Mammary epithelial cell (primary cell): ENCODE data around the gene EYS.

Experiments used
- CTCF ChIP-seq, 2 donors: IDR thresholded peaks in 1 of 2; conservative IDR thresholded peaks in 1 of 2; 2 replicates each; pipeline ENCODE4 v1.5.1; 2011 to 2012; ENCODE audit warnings: inconsistent platforms in 2 of 2, low read length in 2 of 2, mild to moderate bottlenecking in 2 of 2, control low read depth in 1 of 2, low read depth in 1 of 2; ENCODE audit not compliant: insufficient read depth in 1 of 2; ENCODE audit errors: extremely low read depth in 1 of 2
- EZH2 ChIP-seq: IDR thresholded peaks from 2 replicates; pipeline ENCODE4 v1.6.1; 2012; ENCODE audit warnings: low read length, inconsistent platforms, borderline replicate concordance

- TF ChIP-seq CTCF (conservative IDR thresholded peaks at IDR 0.05 in 1 of 2, IDR thresholded peaks at IDR 0.05 in 1 of 2; ENCODE audit: extremely low read depth in 1 of 2, insufficient read depth in 1 of 2, low read depth in 1 of 2, low read length in 2 of 2) (no peak), EZH2 (no peak)
Measured at GRCh38 chr6:63798378-63798777, 1908.6 kb downstream of the EYS start.
